HG02642 (cell line): Measurements from ENCODE around the gene DNAJC15.
"Not testable (repeated sequence)": the region's sequence is repeated elsewhere in the genome, so short reads cannot be mapped to it uniquely, and the experiment has no call there.

Source experiments
- ATAC-seq: cut with Tn5 transposase; IDR thresholded peaks from one replicate; pipeline ENCODE4 v1.9.1; 2021; ENCODE audit warnings: mild to moderate bottlenecking; ENCODE audit not compliant: unreplicated experiment, poor library complexity

DNAJC15 gene

DNA sequence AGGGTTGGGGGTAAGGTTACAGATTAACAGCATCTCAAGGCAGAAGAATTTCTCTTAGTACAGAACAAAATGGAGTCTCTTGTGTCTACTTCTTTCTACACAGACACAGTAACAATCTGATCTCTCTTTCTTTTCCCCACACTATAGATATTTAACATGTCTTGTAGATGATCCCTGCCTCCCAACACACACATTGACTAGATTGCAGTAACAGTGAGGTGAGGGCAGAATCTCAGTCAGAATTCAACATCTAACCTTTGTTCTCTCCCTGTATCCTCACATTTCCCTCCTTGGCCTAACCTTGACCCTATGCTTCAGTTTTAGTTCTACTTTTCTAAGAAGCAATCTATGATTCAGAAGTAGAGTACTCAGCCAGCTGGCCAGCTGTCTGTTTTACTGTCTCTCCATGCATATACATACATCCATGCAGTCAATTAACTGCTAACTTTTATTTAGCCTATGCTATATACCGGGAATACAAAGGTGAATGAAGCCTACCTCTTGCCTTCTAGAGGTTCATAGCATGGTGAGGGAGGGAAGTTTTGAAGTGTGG is 18.1 kb downstream of the DNAJC15 start:
- peak; percentile 69 for ATAC-seq

GRCh38 chr13:43042410-43042921 is 19.1 kb downstream of the DNAJC15 start:
- no peak for ATAC-seq

DNA sequence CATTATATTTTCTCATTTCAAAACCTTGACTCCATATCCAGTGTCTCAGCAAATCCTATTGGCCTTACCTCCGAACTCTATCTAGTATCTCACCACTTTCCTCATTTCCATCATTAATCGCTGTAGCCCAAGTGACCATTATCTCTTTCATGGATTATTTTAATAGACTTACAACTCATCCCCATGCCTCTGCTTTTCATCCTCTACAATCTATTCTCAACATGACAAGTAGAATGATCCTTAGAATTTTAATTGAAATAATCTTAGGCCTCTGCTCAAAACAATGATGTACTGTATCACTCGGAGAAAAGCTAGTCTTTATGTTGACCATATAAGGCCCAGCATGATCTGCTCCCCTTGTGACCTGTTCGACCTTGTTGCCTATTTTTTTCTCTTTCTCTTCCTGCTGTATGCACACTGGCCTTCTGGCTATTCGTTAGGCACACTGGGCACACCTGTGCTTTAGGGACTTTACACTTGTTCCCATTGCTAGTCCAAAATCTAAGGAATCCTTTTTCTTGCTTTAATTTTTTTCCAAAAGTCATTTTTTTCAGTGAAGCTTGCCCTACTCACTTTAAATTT is 21.4 kb downstream of the DNAJC15 start:
- no peak for ATAC-seq

DNA sequence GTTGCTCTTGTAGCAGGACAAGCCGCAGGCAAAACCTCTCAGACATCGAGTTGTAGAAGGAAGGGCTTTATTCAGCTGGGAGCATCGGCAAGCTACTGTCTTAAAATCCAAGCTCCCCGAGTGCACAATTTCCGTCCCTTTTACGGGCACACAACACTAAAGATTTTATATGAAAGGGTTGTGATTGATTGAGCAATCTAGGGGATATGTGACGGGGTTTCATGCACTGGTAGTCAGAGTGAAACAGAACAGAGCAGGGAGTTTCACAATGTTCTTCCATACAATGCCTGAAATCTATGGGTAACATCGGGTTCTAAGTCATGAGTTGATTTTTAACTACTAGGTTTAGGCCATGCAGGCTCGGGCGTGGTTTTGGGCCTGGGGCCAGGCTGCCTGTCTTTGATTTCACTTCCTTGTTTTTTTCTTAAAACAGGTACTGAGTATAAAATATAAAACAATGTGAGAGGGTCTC is 22.0 kb downstream of the DNAJC15 start:
- not testable (repeated sequence) for ATAC-seq

DNA sequence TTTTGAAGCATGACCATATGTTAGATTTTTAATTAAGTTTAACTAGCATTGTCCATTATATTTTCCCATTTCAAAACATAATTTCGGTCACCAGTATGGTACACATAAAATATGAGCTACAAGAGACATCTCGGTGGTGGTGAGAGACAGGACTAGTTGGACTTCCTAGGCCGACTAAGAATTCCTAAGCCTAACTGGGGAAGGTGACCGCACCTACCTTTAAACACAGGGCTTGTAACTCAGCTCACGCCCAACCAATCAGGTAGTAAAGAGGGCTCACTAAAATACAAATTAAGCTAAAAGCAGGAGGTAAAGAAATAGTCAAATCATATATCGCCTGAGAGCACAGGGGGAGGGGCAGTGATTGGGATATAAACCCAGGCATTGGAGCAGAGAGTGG is 22.9 kb downstream of the DNAJC15 start:
- no peak for ATAC-seq

- no peak for ATAC-seq
These were observed 31.7 kb downstream of the DNAJC15 start for GRCh38 chr13:43054803-43055802.

DNA sequence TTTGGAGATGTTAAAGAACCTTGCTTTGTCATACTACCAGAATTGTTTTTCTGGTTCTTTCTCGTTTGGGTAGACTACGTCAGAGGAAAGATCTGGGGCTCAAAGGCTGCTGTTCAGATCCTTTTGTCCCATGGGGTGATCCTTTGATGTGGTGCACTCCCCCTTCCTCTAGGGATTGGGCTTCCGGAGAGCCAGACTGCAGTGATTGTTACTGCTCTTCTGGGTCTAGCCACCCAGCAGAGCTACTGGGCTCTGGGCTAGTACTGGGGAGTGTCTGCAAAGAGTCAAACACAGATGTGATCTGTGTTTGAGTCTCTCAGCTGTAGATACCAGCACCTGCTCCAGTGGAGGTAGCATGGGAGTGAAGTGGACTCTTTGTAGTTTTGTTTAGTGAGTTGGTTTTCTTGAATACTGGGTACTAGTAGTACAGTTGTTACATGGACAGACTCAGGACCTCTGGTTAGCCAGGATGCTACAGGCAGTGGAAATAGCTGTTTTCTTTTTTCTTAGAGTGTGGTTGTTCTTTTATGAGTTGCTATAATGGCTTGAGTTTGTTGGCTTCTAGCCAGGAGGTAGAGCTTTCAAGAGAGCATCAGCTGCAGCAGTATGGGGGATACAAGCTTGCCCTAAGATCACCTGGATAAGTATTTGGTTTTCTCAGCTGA is 34.4 kb downstream of the DNAJC15 start:
- no peak for ATAC-seq

- ATAC-seq, result no peak
These were observed 34.9 kb downstream of the DNAJC15 start for GRCh38 chr13:43058318-43058674.

- ATAC-seq, result no peak
These were observed 35.4 kb downstream of the DNAJC15 start for GRCh38 chr13:43058831-43059230.

DNA sequence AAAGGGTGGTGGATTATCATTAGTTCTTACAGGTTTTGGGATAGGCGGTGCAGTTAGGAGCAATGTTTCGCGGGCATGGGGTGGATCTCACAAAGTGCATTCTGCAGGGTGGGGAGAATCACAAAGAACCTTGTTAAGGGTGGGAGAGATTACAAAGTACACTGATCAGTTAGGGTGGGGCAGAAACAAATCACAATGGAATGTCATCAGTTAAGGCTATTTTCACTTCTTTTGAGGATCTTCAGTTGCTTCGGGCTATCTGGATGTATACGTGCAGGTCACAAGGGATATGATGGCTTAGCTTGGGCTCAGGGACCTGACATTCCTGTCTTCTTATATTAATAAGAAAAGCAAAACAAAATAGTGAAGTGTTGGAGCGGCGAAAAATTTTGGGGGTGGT is 36.4 kb downstream of the DNAJC15 start:
- ATAC-seq, result not testable (repeated sequence)

GRCh38 chr13:43060806-43061205 is 37.4 kb downstream of the DNAJC15 start:
- not testable (repeated sequence) for ATAC-seq

- ATAC-seq, result no peak
These were observed 38.3 kb downstream of the DNAJC15 start for GRCh38 chr13:43061496-43062280.

- no peak for ATAC-seq
These were observed 48.4 kb downstream of the DNAJC15 start for GRCh38 chr13:43071824-43072223.

- no peak for ATAC-seq
These were observed 49.0 kb downstream of the DNAJC15 start for GRCh38 chr13:43072394-43072793.

DNA sequence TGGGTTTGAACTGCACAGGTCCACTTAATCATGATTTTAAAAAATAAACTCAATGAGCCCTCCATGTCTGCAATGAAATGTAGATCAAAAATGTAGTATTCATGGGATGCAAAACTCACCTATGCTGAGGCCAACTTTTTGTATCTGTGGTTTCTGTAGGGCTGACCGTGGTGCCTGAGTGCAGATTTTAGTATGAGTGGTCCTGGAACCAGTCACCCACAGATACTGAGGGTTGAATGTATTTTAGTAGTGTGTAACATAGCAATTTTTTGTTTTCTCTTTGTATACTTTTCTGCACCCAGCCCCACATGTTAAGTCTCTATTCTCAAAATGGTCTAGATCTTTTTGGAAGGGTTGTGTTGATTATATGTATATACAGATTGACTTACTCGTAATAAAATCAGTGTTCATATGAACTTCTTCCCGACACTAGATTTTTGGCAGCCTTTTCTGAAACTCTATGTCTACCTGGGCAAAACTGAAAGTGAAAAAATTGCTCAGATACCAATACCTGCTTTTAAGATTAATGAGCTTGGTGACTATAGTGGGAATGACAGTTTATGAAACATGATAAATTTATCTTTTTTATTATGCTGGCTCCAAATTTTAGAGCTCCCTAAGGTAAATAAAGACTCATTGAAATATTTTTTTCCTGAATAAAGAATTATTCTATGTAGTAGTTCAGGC is 51.6 kb downstream of the DNAJC15 start:
- peak; percentile 75 for ATAC-seq

DNA sequence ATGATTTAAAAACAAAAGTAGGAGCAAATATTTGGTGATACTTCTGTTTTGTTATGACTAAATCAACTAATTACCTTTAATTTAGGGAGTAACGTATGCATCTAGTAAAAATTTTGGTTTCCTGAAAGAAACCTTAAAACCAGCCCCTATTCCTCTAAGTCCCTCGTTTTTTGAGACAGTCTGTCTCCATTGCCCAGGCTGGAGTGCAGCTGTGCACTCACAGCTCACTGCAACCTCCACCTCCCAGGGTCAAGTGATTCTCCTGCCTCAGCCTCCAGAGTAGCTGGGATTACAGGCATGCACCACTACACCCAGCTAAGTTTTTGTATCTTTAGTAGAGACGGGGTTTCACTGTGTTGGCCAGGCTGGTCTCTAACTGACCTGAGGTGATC is 52.1 kb downstream of the DNAJC15 start:
- ATAC-seq, result not testable (repeated sequence)

- ATAC-seq, result no peak
These were observed 53.7 kb downstream of the DNAJC15 start for GRCh38 chr13:43077046-43077445.

DNA sequence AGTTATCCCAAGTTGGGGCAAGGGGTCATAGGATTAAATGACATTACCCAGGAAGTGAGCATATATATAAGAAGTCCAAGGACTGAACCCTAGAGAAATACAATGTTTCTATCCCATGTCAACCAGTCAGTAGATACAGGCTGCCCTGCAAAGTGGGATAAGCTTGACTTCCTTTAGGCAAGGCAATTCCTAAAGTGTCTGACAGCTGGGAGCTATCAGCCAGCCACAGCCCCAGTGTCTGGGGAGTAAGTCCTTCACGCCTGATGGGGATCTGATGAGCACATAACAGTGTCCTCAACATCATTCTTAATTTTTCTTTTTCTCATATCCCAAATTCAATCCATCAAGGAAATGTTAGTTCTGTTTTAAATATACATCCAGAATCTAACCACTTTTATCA is 54.1 kb downstream of the DNAJC15 start:
- no peak for ATAC-seq

- ATAC-seq, result no peak
These were observed 54.5 kb downstream of the DNAJC15 start for GRCh38 chr13:43077906-43078305.
